ENCODE data around the gene ANKS3.
"Not testable (repeated sequence)": the region's sequence is repeated elsewhere in the genome, so short reads cannot be mapped to it uniquely, and the experiment has no call there.

The ANKS3 gene

GRCh38 chr16:4744555-4745273, 10.6 kb upstream of the ANKS3 start:
- Histone ChIP-seq H3K36me3 (ENCODE audit: control insufficient read depth in 2 of 2, insufficient read depth in 2 of 2, low read length in 2 of 2) (no peaks in the 10 kb centered on the region), H3K27ac (ENCODE audit: low read depth in 2 of 2, low read length in 2 of 2) (no peak overlapping the region), H3K27me3 (ENCODE audit: control insufficient read depth in 2 of 2, insufficient read depth in 2 of 2, low read length in 2 of 2) (no peaks in the 10 kb centered on the region), H3K4me3 (ENCODE audit: low read length in 2 of 2) (no peak overlapping the region), H3K9ac (ENCODE audit: low read depth in 1 of 2, low read length in 2 of 2) (no peak overlapping the region), H3K4me1 (ENCODE audit: control insufficient read depth in 2 of 2, insufficient read depth in 2 of 2, low read length in 2 of 2) (peaks cover 6 to 12% of the 10 kb centered on the region in 2 donors), H3K9me3 (ENCODE audit: control insufficient read depth in 2 of 2, low read length in 2 of 2) (no peaks in the 10 kb centered on the region)

- Histone ChIP-seq H3K4me3 (ENCODE audit: low read length in 2 of 2) (peak overlapping the region; percentile 58 to 64), H3K36me3 (ENCODE audit: control insufficient read depth in 2 of 2, insufficient read depth in 2 of 2, low read length in 2 of 2) (no peaks in the 10 kb centered on the region), H3K9me3 (ENCODE audit: control insufficient read depth in 2 of 2, low read length in 2 of 2) (no peaks in the 10 kb centered on the region), H3K27me3 (ENCODE audit: control insufficient read depth in 2 of 2, insufficient read depth in 2 of 2, low read length in 2 of 2) (no peaks in the 10 kb centered on the region), H3K9ac (ENCODE audit: low read depth in 1 of 2, low read length in 2 of 2) (peak overlapping the region; percentile 34 to 36), H3K4me1 (ENCODE audit: control insufficient read depth in 2 of 2, insufficient read depth in 2 of 2, low read length in 2 of 2) (peaks cover 6 to 12% of the 10 kb centered on the region in 2 donors), H3K27ac (ENCODE audit: low read depth in 2 of 2, low read length in 2 of 2) (no peak overlapping the region)
Observed at GRCh38 chr16:4743226-4743878, 9.3 kb upstream of the ANKS3 start.

- H3K27ac ChIP-seq (ENCODE audit: low read depth in 2 of 2, low read length in 2 of 2); H3K9me3 ChIP-seq (ENCODE audit: control insufficient read depth in 2 of 2, low read length in 2 of 2): not testable (repeated sequence)
- H3K4me1 ChIP-seq (ENCODE audit: control insufficient read depth in 2 of 2, insufficient read depth in 2 of 2, low read length in 2 of 2): peaks cover 9 to 12% of the 10 kb centered on the region in 2 donors
Observed at GRCh38 chr16:4738370-4738769, 4.3 kb upstream of the ANKS3 start.

GRCh38 chr16:4737545-4737944, 3.5 kb upstream of the ANKS3 start:
- no peak overlapping the region for H3K27ac ChIP-seq (ENCODE audit: low read depth in 2 of 2, low read length in 2 of 2)
- H3K9ac ChIP-seq (ENCODE audit: low read depth in 1 of 2, low read length in 2 of 2): no peak overlapping the region
- peaks cover 6 to 9% of the 10 kb centered on the region in 2 donors for H3K4me1 ChIP-seq (ENCODE audit: control insufficient read depth in 2 of 2, insufficient read depth in 2 of 2, low read length in 2 of 2)
- H3K27me3 ChIP-seq (ENCODE audit: control insufficient read depth in 2 of 2, insufficient read depth in 2 of 2, low read length in 2 of 2): no peaks in the 10 kb centered on the region
- no peaks in the 10 kb centered on the region for H3K9me3 ChIP-seq (ENCODE audit: control insufficient read depth in 2 of 2, low read length in 2 of 2)
- H3K4me3 ChIP-seq (ENCODE audit: low read length in 2 of 2): no peak overlapping the region
- H3K36me3 ChIP-seq (ENCODE audit: control insufficient read depth in 2 of 2, insufficient read depth in 2 of 2, low read length in 2 of 2): no peaks in the 10 kb centered on the region

More at GRCh38 chr16:4738370-4738769, 4.3 kb upstream of the ANKS3 start:
- not testable (repeated sequence) for H3K27me3 ChIP-seq (ENCODE audit: control insufficient read depth in 2 of 2, insufficient read depth in 2 of 2, low read length in 2 of 2); H3K36me3 ChIP-seq (ENCODE audit: control insufficient read depth in 2 of 2, insufficient read depth in 2 of 2, low read length in 2 of 2); H3K4me3 ChIP-seq (ENCODE audit: low read length in 2 of 2); H3K9ac ChIP-seq (ENCODE audit: low read depth in 1 of 2, low read length in 2 of 2)

- Histone ChIP-seq H3K27me3 (ENCODE audit: control insufficient read depth in 2 of 2, insufficient read depth in 2 of 2, low read length in 2 of 2) (no peaks in the 10 kb centered on the region), H3K9me3 (ENCODE audit: control insufficient read depth in 2 of 2, low read length in 2 of 2) (no peaks in the 10 kb centered on the region), H3K4me1 (ENCODE audit: control insufficient read depth in 2 of 2, insufficient read depth in 2 of 2, low read length in 2 of 2) (peaks cover 6 to 9% of the 10 kb centered on the region in 2 donors), H3K9ac (ENCODE audit: low read depth in 1 of 2, low read length in 2 of 2) (no peak overlapping the region), H3K4me3 (ENCODE audit: low read length in 2 of 2) (no peak overlapping the region), H3K27ac (ENCODE audit: low read depth in 2 of 2, low read length in 2 of 2) (no peak overlapping the region), H3K36me3 (ENCODE audit: control insufficient read depth in 2 of 2, insufficient read depth in 2 of 2, low read length in 2 of 2) (peaks cover 0 to 3% of the 10 kb centered on the region in 2 donors)
Observed at GRCh38 chr16:4736546-4736945, 2.5 kb upstream of the ANKS3 start.

- Histone ChIP-seq H3K27me3 (ENCODE audit: control insufficient read depth in 2 of 2, insufficient read depth in 2 of 2, low read length in 2 of 2) (no peaks in the 10 kb centered on the region), H3K4me3 (ENCODE audit: low read length in 2 of 2) (peak overlapping the region; percentile 81 to 88), H3K4me1 (ENCODE audit: control insufficient read depth in 2 of 2, insufficient read depth in 2 of 2, low read length in 2 of 2) (peaks cover 6 to 9% of the 10 kb centered on the region in 2 donors), H3K27ac (ENCODE audit: low read depth in 2 of 2, low read length in 2 of 2) (peak overlapping the region; percentile 81 to 83), H3K36me3 (ENCODE audit: control insufficient read depth in 2 of 2, insufficient read depth in 2 of 2, low read length in 2 of 2) (peaks cover 4 to 12% of the 10 kb centered on the region in 2 donors), H3K9ac (ENCODE audit: low read depth in 1 of 2, low read length in 2 of 2) (peak overlapping the region; percentile 34 to 60), H3K9me3 (ENCODE audit: control insufficient read depth in 2 of 2, low read length in 2 of 2) (no peaks in the 10 kb centered on the region)
Observed at GRCh38 chr16:4734730-4735535, 862 bp upstream of the ANKS3 start.

- Histone ChIP-seq H3K4me1 (ENCODE audit: control insufficient read depth in 2 of 2, insufficient read depth in 2 of 2, low read length in 2 of 2) (peaks cover 6 to 9% of the 10 kb centered on the region in 2 donors), H3K27me3 (ENCODE audit: control insufficient read depth in 2 of 2, insufficient read depth in 2 of 2, low read length in 2 of 2) (no peaks in the 10 kb centered on the region), H3K27ac (ENCODE audit: low read depth in 2 of 2, low read length in 2 of 2) (peak overlapping the region; percentile 81 to 83), H3K36me3 (ENCODE audit: control insufficient read depth in 2 of 2, insufficient read depth in 2 of 2, low read length in 2 of 2) (peaks cover 12 to 22% of the 10 kb centered on the region in 2 donors), H3K9me3 (ENCODE audit: control insufficient read depth in 2 of 2, low read length in 2 of 2) (no peaks in the 10 kb centered on the region), H3K4me3 (ENCODE audit: low read length in 2 of 2) (peak overlapping the region; percentile 81 to 88), H3K9ac (ENCODE audit: low read depth in 1 of 2, low read length in 2 of 2) (peak overlapping the region; percentile 61 to 64)
Observed at GRCh38 chr16:4733747-4734062, 366 bp downstream of the ANKS3 start.

GRCh38 chr16:4733211-4733742, 794 bp downstream of the ANKS3 start:
- no peak overlapping the region for H3K27ac ChIP-seq (ENCODE audit: low read depth in 2 of 2, low read length in 2 of 2)
- no peaks in the 10 kb centered on the region for H3K27me3 ChIP-seq (ENCODE audit: control insufficient read depth in 2 of 2, insufficient read depth in 2 of 2, low read length in 2 of 2)
- peak overlapping the region; percentile 81 to 88 for H3K4me3 ChIP-seq (ENCODE audit: low read length in 2 of 2)
- H3K36me3 ChIP-seq (ENCODE audit: control insufficient read depth in 2 of 2, insufficient read depth in 2 of 2, low read length in 2 of 2): peaks cover 12 to 24% of the 10 kb centered on the region in 2 donors
- peak overlapping the region in 1 of 2 donors; percentile 64 for H3K9ac ChIP-seq (ENCODE audit: low read depth in 1 of 2, low read length in 2 of 2)
- H3K9me3 ChIP-seq (ENCODE audit: control insufficient read depth in 2 of 2, low read length in 2 of 2): no peaks in the 10 kb centered on the region
- peaks cover 6 to 9% of the 10 kb centered on the region in 2 donors for H3K4me1 ChIP-seq (ENCODE audit: control insufficient read depth in 2 of 2, insufficient read depth in 2 of 2, low read length in 2 of 2)

- Histone ChIP-seq H3K36me3 (ENCODE audit: control insufficient read depth in 2 of 2, insufficient read depth in 2 of 2, low read length in 2 of 2) (peaks cover 25 to 45% of the 10 kb centered on the region in 2 donors), H3K9me3 (ENCODE audit: control insufficient read depth in 2 of 2, low read length in 2 of 2) (no peaks in the 10 kb centered on the region), H3K27ac (ENCODE audit: low read depth in 2 of 2, low read length in 2 of 2) (no peak overlapping the region), H3K27me3 (ENCODE audit: control insufficient read depth in 2 of 2, insufficient read depth in 2 of 2, low read length in 2 of 2) (no peaks in the 10 kb centered on the region), H3K4me1 (ENCODE audit: control insufficient read depth in 2 of 2, insufficient read depth in 2 of 2, low read length in 2 of 2) (peaks cover under 1 to 4% of the 10 kb centered on the region in 2 donors), H3K4me3 (ENCODE audit: low read length in 2 of 2) (no peak overlapping the region), H3K9ac (ENCODE audit: low read depth in 1 of 2, low read length in 2 of 2) (no peak overlapping the region)
Observed at GRCh38 chr16:4729876-4730275, 4.2 kb downstream of the ANKS3 start.
